GM10266 (cell line): ENCODE results near the gene KIF16B.

Source experiments
- DNase-seq: peaks from one replicate; pipeline ENCODE4 v3.0.0; 2012; ENCODE audit errors: extremely low spot score
- TF ChIP-seq, protein P1 (sequence below): IDR thresholded peaks from 2 replicates; pipeline ENCODE4 v1.5.1; 2012; ENCODE audit warnings: mild to moderate bottlenecking, low read depth; ENCODE audit not compliant: control insufficient read depth, insufficient read depth; ENCODE audit errors: missing control alignments

The KIF16B gene

DNA sequence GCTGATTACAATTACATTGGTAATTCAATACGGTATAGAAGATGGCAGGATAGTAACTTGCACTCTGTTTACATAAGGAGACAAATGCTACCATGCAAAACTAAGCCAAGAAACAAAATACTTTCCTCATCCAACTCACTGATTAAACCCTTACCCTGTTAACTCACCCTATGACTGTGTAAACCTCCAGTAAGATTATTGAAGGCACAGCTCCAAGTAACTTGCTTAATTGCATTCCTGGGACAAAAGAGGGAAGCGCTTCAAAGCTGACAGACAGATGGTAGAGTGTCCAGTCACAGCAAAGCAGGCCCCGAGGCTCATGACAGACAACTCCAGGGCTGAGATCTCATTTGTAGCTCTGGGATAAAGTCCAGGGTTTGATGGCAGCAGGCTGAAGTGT is 6.9 kb upstream of the KIF16B start:
- DNase-seq: no peak

DNA sequence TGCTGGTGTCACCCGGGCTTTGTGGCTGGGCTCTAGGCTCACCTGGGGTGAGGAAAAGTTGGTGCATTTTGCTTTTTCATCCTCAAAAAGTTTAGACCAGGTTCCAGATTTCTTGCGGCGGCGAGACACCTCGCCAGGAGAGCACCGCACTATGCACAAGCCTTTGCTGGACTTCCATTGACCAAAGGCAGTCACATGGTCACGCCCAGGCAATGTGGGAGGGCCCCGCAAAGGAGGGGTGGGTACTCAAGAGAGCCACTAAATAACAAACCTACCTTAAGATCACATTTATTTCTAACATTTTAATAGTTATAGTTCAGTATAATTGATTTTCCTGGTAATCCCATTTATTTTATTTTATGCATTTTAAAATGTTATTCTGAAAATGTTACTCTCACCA is 3.0 kb upstream of the KIF16B start:
- TF ChIP-seq, protein P1, sequence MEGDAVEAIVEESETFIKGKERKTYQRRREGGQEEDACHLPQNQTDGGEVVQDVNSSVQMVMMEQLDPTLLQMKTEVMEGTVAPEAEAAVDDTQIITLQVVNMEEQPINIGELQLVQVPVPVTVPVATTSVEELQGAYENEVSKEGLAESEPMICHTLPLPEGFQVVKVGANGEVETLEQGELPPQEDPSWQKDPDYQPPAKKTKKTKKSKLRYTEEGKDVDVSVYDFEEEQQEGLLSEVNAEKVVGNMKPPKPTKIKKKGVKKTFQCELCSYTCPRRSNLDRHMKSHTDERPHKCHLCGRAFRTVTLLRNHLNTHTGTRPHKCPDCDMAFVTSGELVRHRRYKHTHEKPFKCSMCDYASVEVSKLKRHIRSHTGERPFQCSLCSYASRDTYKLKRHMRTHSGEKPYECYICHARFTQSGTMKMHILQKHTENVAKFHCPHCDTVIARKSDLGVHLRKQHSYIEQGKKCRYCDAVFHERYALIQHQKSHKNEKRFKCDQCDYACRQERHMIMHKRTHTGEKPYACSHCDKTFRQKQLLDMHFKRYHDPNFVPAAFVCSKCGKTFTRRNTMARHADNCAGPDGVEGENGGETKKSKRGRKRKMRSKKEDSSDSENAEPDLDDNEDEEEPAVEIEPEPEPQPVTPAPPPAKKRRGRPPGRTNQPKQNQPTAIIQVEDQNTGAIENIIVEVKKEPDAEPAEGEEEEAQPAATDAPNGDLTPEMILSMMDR: no peak
- DNase-seq: no peak

More for the DNA sequence above, 6.9 kb upstream of the KIF16B start:
- TF ChIP-seq, protein P1: no peak

DNA sequence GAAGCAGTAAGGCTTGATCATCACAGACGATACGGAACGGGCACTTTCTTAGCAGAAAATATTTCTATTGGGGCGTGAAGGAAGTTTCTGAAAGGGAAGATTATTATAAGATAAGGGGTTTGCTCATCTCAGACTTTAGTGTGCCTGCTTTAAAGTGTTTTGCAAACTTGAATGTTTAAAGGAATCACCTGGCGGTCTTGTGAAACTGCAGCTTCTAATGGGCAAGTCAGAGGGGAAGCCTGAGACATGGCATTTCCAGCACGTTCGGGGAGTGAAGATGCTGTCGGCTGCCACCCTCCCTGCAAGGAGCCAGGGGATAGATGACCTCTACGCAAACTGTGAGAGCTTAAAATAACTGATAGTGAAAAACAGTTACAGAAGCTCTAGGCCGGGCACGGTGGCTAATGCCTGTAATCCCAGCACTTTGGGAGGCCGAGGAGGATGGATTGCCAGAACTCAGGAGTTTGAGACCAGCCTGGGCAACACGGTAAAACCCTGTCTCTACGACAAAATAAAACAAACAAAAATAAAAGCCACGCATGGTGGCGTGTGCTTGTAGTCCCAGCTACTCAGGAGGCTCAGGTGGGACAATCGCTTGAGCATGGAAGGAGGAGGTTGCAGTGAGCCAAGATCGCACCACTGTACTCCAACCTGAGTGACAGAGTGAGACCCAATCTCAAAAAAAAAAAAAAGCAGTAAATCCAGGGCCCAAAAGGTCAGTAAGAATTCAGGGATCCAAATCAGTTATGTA is 2.3 kb upstream of the KIF16B start:
- TF ChIP-seq, protein P1: no peak

DNA sequence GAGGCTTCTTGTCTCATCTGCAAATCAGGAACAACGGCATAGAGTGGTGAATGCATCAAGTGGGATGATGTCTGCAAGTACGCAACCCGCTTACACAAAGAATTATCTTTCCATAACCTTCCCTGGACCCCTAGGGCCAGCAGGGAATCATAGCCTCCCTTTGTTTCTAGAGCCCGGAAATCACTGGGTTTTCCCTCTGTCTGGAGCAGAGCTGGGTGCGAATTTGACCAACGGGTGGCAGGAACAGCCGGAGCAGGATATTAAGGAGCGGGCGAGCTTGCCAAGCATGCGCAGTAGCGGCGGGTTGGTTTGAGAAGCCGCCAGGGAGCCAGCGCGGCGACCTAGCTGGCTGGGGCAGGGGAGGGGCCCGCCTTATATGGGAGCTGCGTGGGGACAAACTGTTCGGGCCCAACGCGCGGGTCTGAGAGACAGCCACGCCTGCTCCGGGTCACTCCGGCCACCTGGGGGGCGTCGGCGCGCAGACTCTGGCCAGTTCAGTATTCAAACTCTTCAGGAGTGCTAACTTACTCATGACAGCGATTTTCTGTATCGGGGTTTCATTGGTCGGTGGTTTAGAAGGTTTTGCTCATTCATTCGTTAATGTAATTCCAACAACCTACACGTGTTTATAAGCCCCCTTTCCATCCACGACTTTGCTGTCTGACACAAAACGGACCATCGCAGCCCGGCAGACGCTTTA is 1.6 kb upstream of the KIF16B start:
- DNase-seq: peak; percentile 81
- TF ChIP-seq, protein P1: no peak

More for the DNA sequence above, 2.3 kb upstream of the KIF16B start:
- no peak for DNase-seq

GRCh38 chr20:16571333-16571732 is 1.9 kb downstream of the KIF16B start:
- TF ChIP-seq, protein P1: no peak
- no peak for DNase-seq

GRCh38 chr20:16569246-16570153 is 3.7 kb downstream of the KIF16B start:
- no peak for DNase-seq
- TF ChIP-seq, protein P1: no peak
